Natural killer cell (primary cell): ENCODE data around the gene RSBN1L. TPM values are rescaled to one million over a fixed set of nuclear protein-coding genes. Genes with fewer than 3 reads are reported as not detected.

Source experiments
- ATAC-seq, 3 donors: fragments of 150-1000 bp in 2 of 3; fragments of 200-7000 bp in 1 of 3; cut with Tn5 transposase; 1 replicate in 1 of 3; 2 replicates in 2 of 3; pipeline ENCODE4 v1.10.0; 2021; ENCODE audit warnings: mild to moderate bottlenecking in 2 of 3, moderate library complexity in 2 of 3
- DNase-seq, 2 donors: peaks; one replicate each; pipeline versions ENCODE4 v3.0.0 to v3.0.0-alpha.2; 2013 to 2021; ENCODE audit warnings: mixed read lengths in 1 of 2
- H3K27ac ChIP-seq: one replicate; pipeline ENCODE4 v1.5.1; 2013; ENCODE audit warnings: mild to moderate bottlenecking, low read length
- H3K27me3 ChIP-seq: one replicate; pipeline ENCODE4 v1.6.1; 2013; ENCODE audit warnings: low read length; ENCODE audit not compliant: control insufficient read depth, insufficient read depth
- H3K36me3 ChIP-seq: one replicate; pipeline ENCODE4 v1.6.1; 2013; ENCODE audit warnings: low read length; ENCODE audit not compliant: control insufficient read depth, insufficient read depth
- H3K4me1 ChIP-seq: one replicate; pipeline ENCODE4 v1.6.1; 2013; ENCODE audit warnings: low read length; ENCODE audit not compliant: control insufficient read depth, insufficient read depth
- H3K4me3 ChIP-seq: one replicate; pipeline ENCODE4 v1.5.1; 2013; ENCODE audit warnings: low read length
- H3K9me3 ChIP-seq: one replicate; pipeline ENCODE4 v1.6.1; 2013; ENCODE audit warnings: low read length; ENCODE audit not compliant: control insufficient read depth, insufficient read depth
- H3K27ac Mint-ChIP-seq, 2 donors: one replicate each; pipeline ENCODE4 v1.8.0; 2022; ENCODE audit warnings: mild to moderate bottlenecking in 2 of 2, mixed read lengths in 2 of 2, moderate library complexity in 1 of 2
- H3K27me3 Mint-ChIP-seq, 2 donors: one replicate each; pipeline ENCODE4 v1.8.0; 2022; ENCODE audit warnings: low read depth in 2 of 2, mixed read lengths in 2 of 2
- H3K36me3 Mint-ChIP-seq: one replicate; pipeline ENCODE4 v1.8.0; 2022; ENCODE audit warnings: mixed read lengths
- H3K4me1 Mint-ChIP-seq, 2 donors: one replicate each; pipeline ENCODE4 v1.8.0; 2022; ENCODE audit warnings: mixed read lengths in 2 of 2
- H3K4me3 Mint-ChIP-seq: one replicate; pipeline ENCODE4 v1.8.0; 2022; ENCODE audit warnings: mild to moderate bottlenecking, moderate library complexity, mixed read lengths
- H3K9me3 Mint-ChIP-seq, 2 donors: one replicate each; pipeline ENCODE4 v1.8.0; 2022; ENCODE audit warnings: mixed read lengths in 2 of 2
- WGBS: methylation state at CpG from one replicate; pipeline ENCODE4 v1.1.7; 2013; ENCODE audit warnings: missing lambda C conversion rate; ENCODE audit not compliant: insufficient coverage; 5-methylcytosine and 5-hydroxymethylcytosine counted together
- intact Hi-C: fragments of 100-400 bp; cut with micrococcal nuclease; formaldehyde crosslinking; loops from one replicate; pipeline ENCODE4 v1.14.2; 2022
- total RNA-seq, 4 donors: library from RNA; stranded (reverse); fragments of 120-200 nt in 1 of 4; gene quantifications; one replicate each; pipeline versions ENCODE4 v1.2.3 to v1.2.4, GENCODE V29; 2013 to 2022
- TF ChIP-seq, protein P1 (sequence below): fragments of 200-600 bp; IDR thresholded peaks from one replicate; pipeline ENCODE4 v1.8.0; 2022; ENCODE audit warnings: antibody characterized with exemption

The RSBN1L gene
- total RNA-seq, 3 donors from 2014 or later (not counting 1 experiment from before 2014, with no cell fraction given), result 23.9 to 34.4 (median 33.4) TPM

- intact Hi-C loops, result no loop called here
- Mint-ChIP-seq H3K27ac (no peak overlapping the region), H3K4me1 (peaks cover 35 to 38% of the 10 kb centered on the region in 2 donors), H3K9me3 (no peaks in the 10 kb centered on the region), H3K27me3 (no peaks in the 10 kb centered on the region), H3K36me3 (no peaks in the 10 kb centered on the region), H3K4me3 (peak overlapping the region; percentile 69)
- TF ChIP-seq, protein P1, sequence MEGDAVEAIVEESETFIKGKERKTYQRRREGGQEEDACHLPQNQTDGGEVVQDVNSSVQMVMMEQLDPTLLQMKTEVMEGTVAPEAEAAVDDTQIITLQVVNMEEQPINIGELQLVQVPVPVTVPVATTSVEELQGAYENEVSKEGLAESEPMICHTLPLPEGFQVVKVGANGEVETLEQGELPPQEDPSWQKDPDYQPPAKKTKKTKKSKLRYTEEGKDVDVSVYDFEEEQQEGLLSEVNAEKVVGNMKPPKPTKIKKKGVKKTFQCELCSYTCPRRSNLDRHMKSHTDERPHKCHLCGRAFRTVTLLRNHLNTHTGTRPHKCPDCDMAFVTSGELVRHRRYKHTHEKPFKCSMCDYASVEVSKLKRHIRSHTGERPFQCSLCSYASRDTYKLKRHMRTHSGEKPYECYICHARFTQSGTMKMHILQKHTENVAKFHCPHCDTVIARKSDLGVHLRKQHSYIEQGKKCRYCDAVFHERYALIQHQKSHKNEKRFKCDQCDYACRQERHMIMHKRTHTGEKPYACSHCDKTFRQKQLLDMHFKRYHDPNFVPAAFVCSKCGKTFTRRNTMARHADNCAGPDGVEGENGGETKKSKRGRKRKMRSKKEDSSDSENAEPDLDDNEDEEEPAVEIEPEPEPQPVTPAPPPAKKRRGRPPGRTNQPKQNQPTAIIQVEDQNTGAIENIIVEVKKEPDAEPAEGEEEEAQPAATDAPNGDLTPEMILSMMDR, result no peak
- no peaks in the 10 kb centered on the region for H3K9me3 ChIP-seq
- WGBS, result 95% methylated on average over 13 of the region's 14 CpGs
- H3K27ac ChIP-seq, result no peak overlapping the region
- H3K4me3 ChIP-seq, result no peak overlapping the region
- ATAC-seq (no peak), DNase-seq (no peak)
- peaks cover 15% of the 10 kb centered on the region for H3K4me1 ChIP-seq
- H3K36me3 ChIP-seq, result peaks cover 1% of the 10 kb centered on the region
- H3K27me3 ChIP-seq, result no peaks in the 10 kb centered on the region
Observed at GRCh38 chr7:77693830-77694583, 2.3 kb upstream of the RSBN1L start.

DNA sequence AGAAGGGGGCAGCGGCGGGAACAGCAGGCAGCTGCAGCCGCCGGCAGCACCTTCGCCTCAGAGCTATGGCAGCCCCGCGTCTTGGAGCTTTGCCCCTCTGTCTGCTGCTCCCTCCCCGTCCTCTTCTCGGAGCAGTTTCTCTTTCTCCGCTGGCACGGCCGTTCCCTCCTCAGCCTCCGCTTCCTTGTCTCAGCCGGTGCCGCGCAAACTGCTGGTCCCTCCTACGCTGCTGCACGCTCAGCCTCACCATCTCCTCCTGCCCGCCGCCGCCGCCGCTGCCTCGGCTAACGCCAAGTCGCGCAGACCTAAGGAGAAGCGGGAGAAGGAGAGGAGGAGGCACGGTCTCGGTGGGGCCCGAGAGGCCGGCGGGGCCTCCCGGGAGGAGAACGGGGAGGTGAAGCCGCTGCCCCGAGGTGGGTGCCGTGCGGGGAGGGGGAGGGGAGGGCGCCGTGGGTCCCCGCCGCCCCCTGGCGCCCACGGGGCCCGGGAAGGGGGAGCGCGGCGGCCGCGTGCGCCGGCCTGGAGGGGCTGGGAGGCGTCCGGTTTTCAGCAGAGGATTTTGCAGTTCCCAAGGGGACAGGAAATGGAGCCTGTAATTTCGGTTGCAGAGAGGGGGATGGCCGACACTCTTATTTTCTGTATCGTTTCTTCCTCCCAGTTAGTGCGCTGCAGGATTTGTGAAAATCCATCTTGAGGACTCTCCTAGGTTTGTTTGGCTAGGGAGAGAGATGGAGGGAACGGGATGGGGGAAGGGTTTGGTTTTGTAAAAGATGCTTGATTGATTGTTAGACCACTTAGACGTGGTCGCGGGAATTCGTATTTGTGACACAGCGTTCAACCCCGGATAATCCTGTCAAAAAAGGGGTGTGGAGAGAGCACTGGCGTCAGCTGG, 630 bp downstream of the RSBN1L start:
- H3K36me3 ChIP-seq, result no peaks in the 10 kb centered on the region
- TF ChIP-seq, protein P1, result no peak
- intact Hi-C loops, result loop anchor here (2.0 to 5.0 kb wide), 4 partner anchors 35 to 160 kb away; partner anchors contain the start of genes PHTF2, PTPN12 and TMEM60
- no peaks in the 10 kb centered on the region for H3K27me3 ChIP-seq
- peak overlapping the region; percentile 85 for H3K27ac ChIP-seq
- no peaks in the 10 kb centered on the region for H3K27me3 Mint-ChIP-seq
- H3K36me3 Mint-ChIP-seq, result no peaks in the 10 kb centered on the region
- H3K4me3 ChIP-seq, result peak overlapping the region; percentile 84
- WGBS, result under 1% methylated on average over 66 of the region's 67 CpGs
- peaks cover 15% of the 10 kb centered on the region for H3K4me1 ChIP-seq
- no peaks in the 10 kb centered on the region for H3K9me3 Mint-ChIP-seq
- DNase-seq, result peak; percentile 58 to 76
- H3K4me1 Mint-ChIP-seq, result peaks cover 59 to 60% of the 10 kb centered on the region in 2 donors
- peak overlapping the region; percentile 99 for H3K4me3 Mint-ChIP-seq
- peak overlapping the region; percentile 96 to 97 for H3K27ac Mint-ChIP-seq
- ATAC-seq, result peak; percentile 35 to 45 (median 39)
- no peaks in the 10 kb centered on the region for H3K9me3 ChIP-seq

DNA sequence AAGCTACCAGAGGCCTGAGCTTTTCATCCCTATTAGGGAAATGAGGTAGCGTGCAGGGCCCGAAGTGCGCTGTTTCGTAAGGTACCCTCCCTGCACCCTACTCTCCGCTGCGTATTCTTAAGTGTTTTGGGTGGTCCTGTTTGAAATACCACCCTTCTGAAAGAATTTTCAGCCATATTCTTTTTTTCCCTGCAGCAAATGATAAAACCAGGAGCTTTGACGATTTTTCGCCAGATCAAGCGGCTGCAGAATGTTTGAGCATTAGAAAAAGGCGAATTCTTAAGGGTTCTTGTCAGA, 1.2 kb downstream of the RSBN1L start:
- 2% methylated on average over 7 of the region's 10 CpGs for WGBS
- TF ChIP-seq, protein P1, result no peak
- Histone ChIP-seq H3K4me3 (peak overlapping the region; percentile 84), H3K4me1 (peaks cover 15% of the 10 kb centered on the region), H3K27ac (peak overlapping the region; percentile 20), H3K36me3 (no peaks in the 10 kb centered on the region), H3K27me3 (no peaks in the 10 kb centered on the region), H3K9me3 (no peaks in the 10 kb centered on the region)
- H3K27ac Mint-ChIP-seq, result peak overlapping the region; percentile 96 to 97
- H3K9me3 Mint-ChIP-seq, result no peaks in the 10 kb centered on the region
- H3K4me3 Mint-ChIP-seq, result peak overlapping the region; percentile 99
- peaks cover 61 to 62% of the 10 kb centered on the region in 2 donors for H3K4me1 Mint-ChIP-seq
- ATAC-seq (no peak), DNase-seq (no peak)
- intact Hi-C loops, result loop anchor here (2.0 to 5.0 kb wide), 4 partner anchors 35 to 161 kb away; partner anchors contain the start of genes PHTF2, PTPN12 and TMEM60
- H3K27me3 Mint-ChIP-seq, result no peaks in the 10 kb centered on the region
- no peaks in the 10 kb centered on the region for H3K36me3 Mint-ChIP-seq
